Heart left ventricle (tissue), 13 donors: ENCODE data around the gene OCSTAMP.

Experiments
- CTCF ChIP-seq, 12 donors: fragments of 200-600 bp; sonication (generic) in 4 of 12; IDR thresholded peaks; one replicate each; pipeline versions ENCODE4 v1.5.0 to v1.8.0; 2018 to 2022; ENCODE audit warnings: antibody characterized with exemption in 12 of 12, mild to moderate bottlenecking in 5 of 12
- POLR2A ChIP-seq, 2 donors: fragments of 450-650 bp; IDR thresholded peaks; one replicate each; pipeline ENCODE4 v1.6.1; 2017; ENCODE audit warnings: antibody characterized with exemption in 2 of 2, mild to moderate bottlenecking in 2 of 2, moderate library complexity in 2 of 2
- donor health status: ischemic (EF 13 %, LVEDD 7.1; RV severe dilation, severe dysfunction).
- donor health status: DM: no; HTN: yes; CAD: no.
- donor health status: DM: no; HTN: no; CAD: no.
- donor health status: ischemic (EF 25% LVEDD 6.9; RV normal size, moderate dysfunction).
- donor health status: ischemic (EF 25% LVEDD 5.7; RV mildly dilated, moderate dysfunction).
- donor health status: ischemic (EF 35%, LVEDD 5.7; RV mildly dilated, moderate dysfunction).
- donor health status: nonischemic (EF 11% LVEDD 7.7; RV severe dilation, severe dysfunction).
- donor health status: DM: yes; HTN: yes; CAD: no.
- donor health status: PGD.
- donor health status: ischemic (EF 29% LVEDD 5.4; RV normal size, mild dysfunction).
- donor health status: nonischemic (EF 23%, LVEDD 6.1; RV moderate dilation, normal function).

GRCh38 chr20:46545827-46546138 lies 4.7 kb downstream of the OCSTAMP start:
- TF ChIP-seq CTCF (IDR thresholded peaks at IDR 0.05), result no peak
- TF ChIP-seq POLR2A (IDR thresholded peaks at IDR 0.05), result no peak
